Measurements from ENCODE around the gene MT1A.

DNA sequence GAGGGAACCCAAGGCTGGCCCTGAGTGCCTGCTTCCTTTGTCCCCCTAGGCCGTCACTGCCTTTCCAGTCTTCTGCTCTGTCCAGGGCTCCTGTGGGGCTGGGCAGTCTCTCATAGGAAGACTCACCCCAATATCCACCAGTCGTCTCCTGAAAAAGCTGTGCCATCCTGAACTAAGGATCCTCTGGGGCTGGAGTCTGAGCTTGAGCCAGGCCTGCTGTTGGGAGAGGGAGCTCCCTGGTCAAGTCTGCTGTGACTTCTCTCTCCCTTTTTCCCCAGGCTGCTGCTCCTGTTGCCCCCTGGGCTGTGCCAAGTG lies 32.1 kb downstream of the MT1A start:
- TF ChIP-seq, protein P1, sequence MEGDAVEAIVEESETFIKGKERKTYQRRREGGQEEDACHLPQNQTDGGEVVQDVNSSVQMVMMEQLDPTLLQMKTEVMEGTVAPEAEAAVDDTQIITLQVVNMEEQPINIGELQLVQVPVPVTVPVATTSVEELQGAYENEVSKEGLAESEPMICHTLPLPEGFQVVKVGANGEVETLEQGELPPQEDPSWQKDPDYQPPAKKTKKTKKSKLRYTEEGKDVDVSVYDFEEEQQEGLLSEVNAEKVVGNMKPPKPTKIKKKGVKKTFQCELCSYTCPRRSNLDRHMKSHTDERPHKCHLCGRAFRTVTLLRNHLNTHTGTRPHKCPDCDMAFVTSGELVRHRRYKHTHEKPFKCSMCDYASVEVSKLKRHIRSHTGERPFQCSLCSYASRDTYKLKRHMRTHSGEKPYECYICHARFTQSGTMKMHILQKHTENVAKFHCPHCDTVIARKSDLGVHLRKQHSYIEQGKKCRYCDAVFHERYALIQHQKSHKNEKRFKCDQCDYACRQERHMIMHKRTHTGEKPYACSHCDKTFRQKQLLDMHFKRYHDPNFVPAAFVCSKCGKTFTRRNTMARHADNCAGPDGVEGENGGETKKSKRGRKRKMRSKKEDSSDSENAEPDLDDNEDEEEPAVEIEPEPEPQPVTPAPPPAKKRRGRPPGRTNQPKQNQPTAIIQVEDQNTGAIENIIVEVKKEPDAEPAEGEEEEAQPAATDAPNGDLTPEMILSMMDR (IDR thresholded peaks at IDR 0.05), result no peak
- TF ChIP-seq EP300 (IDR thresholded peaks at IDR 0.05), result no peak

Measured in tibial nerve (tissue), 4 donors.